Tibial nerve (tissue), 4 donors: Measurements from ENCODE around the gene MTMR3. TPM values are rescaled to one million over a fixed set of nuclear protein-coding genes. Genes with fewer than 3 reads are reported as not detected.

Source experiments
- DNase-seq, 2 donors: peaks; one replicate each; pipeline ENCODE4 v3.0.0-alpha.2; 2019; ENCODE audit warnings: low spot score in 2 of 2
- H3K27ac ChIP-seq, 4 donors: fragments of 200-600 bp; sonication (generic) in 3 of 4; one replicate each; pipeline ENCODE4 v1.5.1; 2017 to 2019; ENCODE audit warnings: mild to moderate bottlenecking in 1 of 4
- H3K27me3 ChIP-seq, 2 donors: fragments of 200-600 bp; sonication (generic) in 1 of 2; one replicate each; pipeline versions ENCODE4 v1.5.1 to v1.6.0; 2017 to 2019
- H3K36me3 ChIP-seq, 3 donors: fragments of 200-600 bp; sonication (generic); one replicate each; pipeline ENCODE4 v1.5.1; 2018 to 2019
- H3K4me1 ChIP-seq, 4 donors: fragments of 200-600 bp; sonication (generic) in 3 of 4; one replicate each; pipeline ENCODE4 v1.5.1; 2017 to 2019
- H3K4me3 ChIP-seq, 4 donors: fragments of 200-600 bp; sonication (generic) in 3 of 4; one replicate each; pipeline ENCODE4 v1.5.1; 2017 to 2019; ENCODE audit warnings: mild to moderate bottlenecking in 1 of 4, moderate library complexity in 1 of 4
- H3K9me3 ChIP-seq, 4 donors: fragments of 200-600 bp; sonication (generic) in 3 of 4; one replicate each; pipeline ENCODE4 v1.5.1; 2017 to 2019
- EP300 ChIP-seq, 2 donors: sonication (generic); formaldehyde crosslinking; IDR thresholded peaks; one replicate each; pipeline ENCODE4 v1.6.1; 2017; ENCODE audit warnings: antibody characterized with exemption in 2 of 2, mild to moderate bottlenecking in 1 of 2
- POLR2A ChIP-seq, 2 donors: fragments of 450-650 bp; IDR thresholded peaks; one replicate each; pipeline ENCODE4 v1.6.1; 2017; ENCODE audit warnings: antibody characterized with exemption in 2 of 2, mild to moderate bottlenecking in 2 of 2, moderate library complexity in 2 of 2
- WGBS, 2 donors: methylation state at CpG; one replicate each; pipeline ENCODE4 v1.1.5; 2018; 5-methylcytosine and 5-hydroxymethylcytosine counted together
- total RNA-seq, 4 donors: library from RNA; depleted of rRNA; stranded (reverse); fragments of >200 nt; gene quantifications; one replicate each; pipeline ENCODE4 v1.1.0, GENCODE V29; 2016
- TF ChIP-seq, protein P1 (sequence below), 5 experiments: fragments of 200-600 bp in 3 of 5; fragments of 450-650 bp in 2 of 5; sonication (generic) in 3 of 5; IDR thresholded peaks; one replicate each; pipeline ENCODE4 v1.5.1; 2016 to 2019; ENCODE audit warnings: antibody characterized with exemption in 5 of 5, mild to moderate bottlenecking in 3 of 5, moderate library complexity in 2 of 5

MTMR3 gene
- total RNA-seq, 4 donors from 2014 or later: 56.1 to 91.2 (median 74.5) TPM

GRCh38 chr22:30009478-30009877 lies 126.5 kb downstream of the MTMR3 start:
- DNase-seq: no peak

GRCh38 chr22:30010789-30011405 lies 127.9 kb downstream of the MTMR3 start:
- Histone ChIP-seq H3K9me3 (no peaks in the 10 kb centered on the region), H3K4me1 (peaks cover 0 to 12% (median 0%) of the 10 kb centered on the region in 4 donors), H3K4me3 (no peak overlapping the region), H3K36me3 (peaks cover 0 to 83% (median 28%) of the 10 kb centered on the region in 3 donors), H3K27ac (no peak overlapping the region), H3K27me3 (no peaks in the 10 kb centered on the region)
- TF ChIP-seq, protein P1, sequence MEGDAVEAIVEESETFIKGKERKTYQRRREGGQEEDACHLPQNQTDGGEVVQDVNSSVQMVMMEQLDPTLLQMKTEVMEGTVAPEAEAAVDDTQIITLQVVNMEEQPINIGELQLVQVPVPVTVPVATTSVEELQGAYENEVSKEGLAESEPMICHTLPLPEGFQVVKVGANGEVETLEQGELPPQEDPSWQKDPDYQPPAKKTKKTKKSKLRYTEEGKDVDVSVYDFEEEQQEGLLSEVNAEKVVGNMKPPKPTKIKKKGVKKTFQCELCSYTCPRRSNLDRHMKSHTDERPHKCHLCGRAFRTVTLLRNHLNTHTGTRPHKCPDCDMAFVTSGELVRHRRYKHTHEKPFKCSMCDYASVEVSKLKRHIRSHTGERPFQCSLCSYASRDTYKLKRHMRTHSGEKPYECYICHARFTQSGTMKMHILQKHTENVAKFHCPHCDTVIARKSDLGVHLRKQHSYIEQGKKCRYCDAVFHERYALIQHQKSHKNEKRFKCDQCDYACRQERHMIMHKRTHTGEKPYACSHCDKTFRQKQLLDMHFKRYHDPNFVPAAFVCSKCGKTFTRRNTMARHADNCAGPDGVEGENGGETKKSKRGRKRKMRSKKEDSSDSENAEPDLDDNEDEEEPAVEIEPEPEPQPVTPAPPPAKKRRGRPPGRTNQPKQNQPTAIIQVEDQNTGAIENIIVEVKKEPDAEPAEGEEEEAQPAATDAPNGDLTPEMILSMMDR (IDR thresholded peaks at IDR 0.05): no peak
- TF ChIP-seq EP300 (IDR thresholded peaks at IDR 0.05): no peak
- TF ChIP-seq POLR2A (IDR thresholded peaks at IDR 0.05): no peak
- DNase-seq: no peak
- 43 to 70% methylated on average over 2 of the region's 2 CpGs for WGBS, 2 donors

More at GRCh38 chr22:30009478-30009877, 126.5 kb downstream of the MTMR3 start:
- TF ChIP-seq POLR2A (IDR thresholded peaks at IDR 0.05) (no peak), EP300 (IDR thresholded peaks at IDR 0.05) (no peak)
- TF ChIP-seq, protein P1 (IDR thresholded peaks at IDR 0.05): no peak
- H3K4me1 ChIP-seq: peaks cover 0 to 19% (median 0%) of the 10 kb centered on the region in 4 donors
- peaks cover 0 to 69% (median 23%) of the 10 kb centered on the region in 3 donors for H3K36me3 ChIP-seq
- no peak overlapping the region for H3K4me3 ChIP-seq
- no peak overlapping the region for H3K27ac ChIP-seq
- no peaks in the 10 kb centered on the region for H3K9me3 ChIP-seq
- no peaks in the 10 kb centered on the region for H3K27me3 ChIP-seq

- Histone ChIP-seq H3K4me3 (no peak overlapping the region), H3K27ac (no peak overlapping the region), H3K4me1 (peaks cover 0 to 12% (median 0%) of the 10 kb centered on the region in 4 donors), H3K9me3 (no peaks in the 10 kb centered on the region), H3K27me3 (no peaks in the 10 kb centered on the region), H3K36me3 (peaks cover 3 to 88% (median 43%) of the 10 kb centered on the region in 3 donors)
- no peak for DNase-seq
- WGBS, 2 donors: 61 to 65% methylated on average over 4 to 5 of the region's 5 CpGs
- no peak for TF ChIP-seq EP300 (IDR thresholded peaks at IDR 0.05)
Observed at GRCh38 chr22:30013201-30013600, 130.2 kb downstream of the MTMR3 start.

- DNase-seq: no peak
- TF ChIP-seq POLR2A (IDR thresholded peaks at IDR 0.05): no peak
- no peak for TF ChIP-seq EP300 (IDR thresholded peaks at IDR 0.05)
- TF ChIP-seq, protein P1 (IDR thresholded peaks at IDR 0.05): no peak
- no peak overlapping the region for H3K27ac ChIP-seq
- peaks cover 0 to 13% (median 0%) of the 10 kb centered on the region in 4 donors for H3K4me1 ChIP-seq
- no peak overlapping the region for H3K4me3 ChIP-seq
- no peaks in the 10 kb centered on the region for H3K27me3 ChIP-seq
- H3K36me3 ChIP-seq: peaks cover 3 to 88% (median 46%) of the 10 kb centered on the region in 3 donors
- H3K9me3 ChIP-seq: no peaks in the 10 kb centered on the region
Observed at GRCh38 chr22:30014244-30014643, 131.3 kb downstream of the MTMR3 start.

- TF ChIP-seq, protein P1 (IDR thresholded peaks at IDR 0.05): no peak
- WGBS, 2 donors: 75 to 82% methylated on average over 3 of the region's 3 CpGs
- peaks cover 3 to 88% (median 46%) of the 10 kb centered on the region in 3 donors for H3K36me3 ChIP-seq
Observed at GRCh38 chr22:30015229-30015797, 132.3 kb downstream of the MTMR3 start.

More at GRCh38 chr22:30015229-30015797, 132.3 kb downstream of the MTMR3 start:
- Histone ChIP-seq H3K27ac (no peak overlapping the region), H3K9me3 (no peaks in the 10 kb centered on the region), H3K4me3 (no peak overlapping the region), H3K27me3 (no peaks in the 10 kb centered on the region), H3K4me1 (peaks cover 0 to 16% (median 0%) of the 10 kb centered on the region in 4 donors)
- DNase-seq: no peak
